Kidney (tissue), 14 donors: ENCODE measurements around the gene SLC25A12. TPM values are rescaled to one million over a fixed set of nuclear protein-coding genes. Genes with fewer than 3 reads are reported as not detected.

ENCODE experiments used
- DNase-seq, 5 donors: peaks; one replicate each; pipeline ENCODE4 v3.0.0-alpha.2; 2013 to 2020
- FAIRE-seq: peaks from 2 replicates; lab custom pipeline; 2012; peaks lifted over from hg19 to GRCh38; lab: Jason Lieb, UNC
- H3K27ac ChIP-seq, 2 donors: one replicate each; pipeline ENCODE4 v1.7.0; 2013; ENCODE audit warnings: low read depth in 2 of 2, low read length in 2 of 2, inconsistent platforms in 1 of 2
- H3K27me3 ChIP-seq: one replicate; pipeline ENCODE4 v1.7.1; 2013; ENCODE audit warnings: low read length, inconsistent platforms; ENCODE audit not compliant: control insufficient read depth, insufficient read depth
- H3K36me3 ChIP-seq, 3 donors: one replicate each; pipeline versions ENCODE4 v1.7.0 to v1.7.1; 2013; ENCODE audit warnings: low read length in 3 of 3, control low read depth in 1 of 3, inconsistent platforms in 1 of 3; ENCODE audit not compliant: insufficient read depth in 3 of 3, control insufficient read depth in 2 of 3
- H3K4me1 ChIP-seq, 3 donors: one replicate each; pipeline versions ENCODE4 v1.7.0 to v1.7.1; 2013; ENCODE audit warnings: low read length in 3 of 3, inconsistent platforms in 1 of 3, low read depth in 1 of 3; ENCODE audit not compliant: control insufficient read depth in 2 of 3, insufficient read depth in 2 of 3
- H3K4me3 ChIP-seq, 3 donors: one replicate each; pipeline versions ENCODE4 v1.7.0 to v1.8.1; 2013; ENCODE audit warnings: low read length in 3 of 3, control low read depth in 1 of 3, inconsistent platforms in 1 of 3
- H3K9ac ChIP-seq, 3 donors: one replicate each; pipeline versions ENCODE4 v1.7.0 to v1.7.1; 2013; ENCODE audit warnings: low read length in 3 of 3, control low read depth in 1 of 3, inconsistent platforms in 1 of 3
- H3K9me3 ChIP-seq, 3 donors: one replicate each; pipeline versions ENCODE4 v1.7.0 to v1.7.1; 2013; ENCODE audit warnings: low read length in 3 of 3, control low read depth in 1 of 3, inconsistent platforms in 1 of 3; ENCODE audit not compliant: control insufficient read depth in 2 of 3, insufficient read depth in 1 of 3
- CTCF ChIP-seq: IDR thresholded peaks from 3 replicates; pipeline ENCODE4 v1.5.1; 2012; ENCODE audit warnings: mild to moderate bottlenecking, moderate library complexity, borderline replicate concordance; ENCODE audit not compliant: insufficient read depth; ENCODE audit errors: extremely low read depth
- intact Hi-C: fragments of 100-400 bp; cut with DNase I; formaldehyde crosslinking; loops from one replicate; pipeline ENCODE4 v1.11.1; 2022
- polyA plus RNA-seq: library from polyadenylated mRNA; stranded (reverse); fragments of 350-450 nt; fragmentation: Illumina TruSeq; extraction: RNeasy Lipid Tissue Mini Kit (QIAGEN cat#74804); gene quantifications from one replicate; pipeline ENCODE4 v1.2.3, GENCODE V29; 2014; ENCODE audit warnings: low read depth, low replicate concordance; ENCODE audit not compliant: insufficient read depth
- total RNA-seq: library from RNA; stranded (reverse); fragmentation: NEBNext Ultra II Directional; extraction: Animal tissue kit (Norgen Biotek cat#: 25700); gene quantifications from one replicate; pipeline ENCODE4 v1.2.1, GENCODE V29; 2021
- donor health status: control.
- donor health status: control.
- donor health status: control.
- donor health status: control.
- donor health status: control.
- donor health status: DM: yes; HTN: yes; CAD: no.
- donor health status: Normal renal cell carcinoma (clear cell type).

Gene SLC25A12
- total and polyA plus RNA-seq, 2 donors from 2014 or later: 21.8 to 24.8 TPM

GRCh38 chr2:171792886-171793580, 101.0 kb downstream of the SLC25A12 start:
- Histone ChIP-seq H3K9ac (no peak overlapping the region), H3K27me3 (no peaks in the 10 kb centered on the region), H3K4me1 (no peaks in the 10 kb centered on the region), H3K4me3 (no peak overlapping the region), H3K27ac (no peak overlapping the region), H3K9me3 (no peaks in the 10 kb centered on the region), H3K36me3 (peaks cover 0 to 19% (median 11%) of the 10 kb centered on the region in 3 donors)
- intact Hi-C loops: no loop called here
- no peak for TF ChIP-seq CTCF
- FAIRE-seq (no peak), DNase-seq (no peak)

- no peak overlapping the region for H3K9ac ChIP-seq
- H3K9me3 ChIP-seq: no peaks in the 10 kb centered on the region
- no peaks in the 10 kb centered on the region for H3K27me3 ChIP-seq
- no peaks in the 10 kb centered on the region for H3K4me1 ChIP-seq
- no peak overlapping the region for H3K4me3 ChIP-seq
- TF ChIP-seq CTCF: no peak
- intact Hi-C loops: no loop called here
- H3K36me3 ChIP-seq: peaks cover 0 to 23% (median 15%) of the 10 kb centered on the region in 3 donors
- FAIRE-seq (no peak), DNase-seq (no peak)
- H3K27ac ChIP-seq: no peak overlapping the region
Measured at GRCh38 chr2:171792157-171792556, 101.9 kb downstream of the SLC25A12 start.

- H3K36me3 ChIP-seq: peaks cover 0 to 27% (median 20%) of the 10 kb centered on the region in 3 donors
Measured at GRCh38 chr2:171791361-171791760, 102.7 kb downstream of the SLC25A12 start.

More at GRCh38 chr2:171791361-171791760, 102.7 kb downstream of the SLC25A12 start:
- Histone ChIP-seq H3K9ac (no peak overlapping the region), H3K4me3 (no peak overlapping the region), H3K27ac (no peak overlapping the region), H3K27me3 (no peaks in the 10 kb centered on the region), H3K9me3 (no peaks in the 10 kb centered on the region), H3K4me1 (no peaks in the 10 kb centered on the region)
- FAIRE-seq (no peak), DNase-seq (peak in 1 of 5 donors; percentile 11)
- intact Hi-C loops: no loop called here
- TF ChIP-seq CTCF: no peak
